Stimulated activated naive B cell treated with anti-CD40 and anti-IgM and Interleukin-4, amounts not matched to agents 10 μg/mL and 1 μg/mL and 100 μg/mL, for 72 hours (primary cell): ENCODE data around the gene POLDIP3.
"Not testable (repeated sequence)": the region's sequence is repeated elsewhere in the genome, so short reads cannot be mapped to it uniquely, and the experiment has no call there.

ENCODE experiments used
- ATAC-seq, 2 donors: fragments of 150-1000 bp; cut with Tn5 transposase; replicated peaks; 2 replicates each; pipeline ENCODE4 v1.10.0; 2021; ENCODE audit warnings: moderate library complexity in 1 of 2
- DNase-seq: peaks from one replicate; pipeline ENCODE4 v3.0.0; 2021
- H3K27ac Mint-ChIP-seq: one replicate; pipeline ENCODE4 v1.8.0; 2022; ENCODE audit warnings: mild to moderate bottlenecking, mixed read lengths
- H3K27me3 Mint-ChIP-seq, 2 donors: one replicate each; pipeline ENCODE4 v1.8.0; 2022; ENCODE audit warnings: mixed read lengths in 2 of 2
- H3K36me3 Mint-ChIP-seq, 2 donors: one replicate each; pipeline ENCODE4 v1.8.0; 2022; ENCODE audit warnings: mixed read lengths in 2 of 2, mild to moderate bottlenecking in 1 of 2
- H3K4me1 Mint-ChIP-seq, 2 donors: one replicate each; pipeline ENCODE4 v1.8.0; 2022; ENCODE audit warnings: mixed read lengths in 2 of 2, mild to moderate bottlenecking in 1 of 2
- H3K4me3 Mint-ChIP-seq, 2 donors: one replicate each; pipeline ENCODE4 v1.8.0; 2022; ENCODE audit warnings: mild to moderate bottlenecking in 2 of 2, mixed read lengths in 2 of 2, moderate library complexity in 1 of 2
- H3K9me3 Mint-ChIP-seq, 2 donors: one replicate each; pipeline ENCODE4 v1.8.0; 2022; ENCODE audit warnings: mixed read lengths in 2 of 2, mild to moderate bottlenecking in 1 of 2

The POLDIP3 gene

DNA sequence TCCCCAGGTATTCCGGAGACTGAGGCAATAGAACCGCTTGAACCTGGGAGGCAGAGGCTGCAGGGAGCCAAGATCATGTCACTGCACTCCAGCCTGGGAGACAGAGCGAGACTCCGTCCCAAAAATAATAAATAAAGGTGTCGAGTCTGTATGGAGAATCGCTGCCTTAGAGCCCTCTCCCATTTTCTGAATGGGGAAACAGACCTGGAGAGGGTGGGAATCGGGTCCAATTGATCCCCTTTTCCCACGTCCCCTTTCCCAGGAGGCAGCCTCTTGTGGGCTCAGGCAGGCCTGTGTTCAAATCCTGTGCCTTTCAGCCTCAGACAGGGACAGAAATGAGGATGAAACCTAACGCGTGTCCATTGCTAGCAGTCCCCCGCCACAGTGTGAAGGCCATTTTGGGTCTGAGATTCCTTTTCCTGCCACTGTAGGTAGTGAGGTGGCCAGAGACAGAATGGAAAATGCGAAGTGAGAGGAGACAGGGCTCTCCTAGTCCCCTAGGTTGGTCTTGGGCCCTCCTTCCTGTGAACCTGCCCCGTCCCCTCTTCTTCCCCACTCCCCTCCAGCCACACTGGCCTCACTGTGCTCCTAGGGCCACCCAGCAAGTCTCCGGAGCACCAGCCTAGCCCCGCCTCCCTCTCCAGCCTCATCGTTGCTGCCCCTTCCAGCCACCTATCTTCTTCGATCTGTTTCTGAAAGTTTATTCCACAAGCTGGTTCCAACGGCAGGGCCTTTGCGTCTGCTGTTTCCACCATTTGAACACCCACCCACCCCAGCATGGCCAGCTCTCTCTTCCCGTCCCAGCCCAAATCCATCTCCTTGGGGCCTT lies 2.7 kb upstream of the POLDIP3 start:
- no peaks in the 10 kb centered on the region for H3K9me3 Mint-ChIP-seq
- ATAC-seq: no peak
- H3K36me3 Mint-ChIP-seq: peaks cover 22 to 37% of the 10 kb centered on the region in 2 donors
- H3K4me3 Mint-ChIP-seq: peak overlapping the region in 1 of 2 donors; percentile 11
- no peaks in the 10 kb centered on the region for H3K27me3 Mint-ChIP-seq
- H3K27ac Mint-ChIP-seq: peak overlapping the region; percentile 100
- no peak for DNase-seq
- H3K4me1 Mint-ChIP-seq: peaks cover 29 to 50% of the 10 kb centered on the region in 2 donors

DNA sequence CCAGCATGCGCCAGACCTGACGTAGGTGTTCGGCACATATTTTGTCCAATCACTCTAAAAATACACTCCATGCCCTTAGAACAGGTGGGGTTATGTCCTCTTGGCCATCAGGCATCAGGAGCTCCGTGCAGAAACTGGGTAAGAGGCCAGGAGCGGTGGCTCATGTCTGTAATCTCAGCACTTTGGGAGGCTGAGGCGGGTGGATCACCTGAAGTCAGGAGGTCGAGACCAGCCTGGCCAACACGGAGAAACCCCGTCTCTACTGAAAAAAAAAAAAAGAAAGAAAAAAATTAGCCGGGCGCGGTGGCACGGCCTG lies 1.1 kb upstream of the POLDIP3 start:
- not testable (repeated sequence) for H3K9me3 Mint-ChIP-seq, H3K27me3 Mint-ChIP-seq, ATAC-seq, DNase-seq
- Mint-ChIP-seq H3K4me1 (peaks cover 31 to 53% of the 10 kb centered on the region in 2 donors), H3K4me3 (peak overlapping the region; percentile 93), H3K36me3 (peaks cover 20 to 39% of the 10 kb centered on the region in 2 donors), H3K27ac (peak overlapping the region; percentile 100)

DNA sequence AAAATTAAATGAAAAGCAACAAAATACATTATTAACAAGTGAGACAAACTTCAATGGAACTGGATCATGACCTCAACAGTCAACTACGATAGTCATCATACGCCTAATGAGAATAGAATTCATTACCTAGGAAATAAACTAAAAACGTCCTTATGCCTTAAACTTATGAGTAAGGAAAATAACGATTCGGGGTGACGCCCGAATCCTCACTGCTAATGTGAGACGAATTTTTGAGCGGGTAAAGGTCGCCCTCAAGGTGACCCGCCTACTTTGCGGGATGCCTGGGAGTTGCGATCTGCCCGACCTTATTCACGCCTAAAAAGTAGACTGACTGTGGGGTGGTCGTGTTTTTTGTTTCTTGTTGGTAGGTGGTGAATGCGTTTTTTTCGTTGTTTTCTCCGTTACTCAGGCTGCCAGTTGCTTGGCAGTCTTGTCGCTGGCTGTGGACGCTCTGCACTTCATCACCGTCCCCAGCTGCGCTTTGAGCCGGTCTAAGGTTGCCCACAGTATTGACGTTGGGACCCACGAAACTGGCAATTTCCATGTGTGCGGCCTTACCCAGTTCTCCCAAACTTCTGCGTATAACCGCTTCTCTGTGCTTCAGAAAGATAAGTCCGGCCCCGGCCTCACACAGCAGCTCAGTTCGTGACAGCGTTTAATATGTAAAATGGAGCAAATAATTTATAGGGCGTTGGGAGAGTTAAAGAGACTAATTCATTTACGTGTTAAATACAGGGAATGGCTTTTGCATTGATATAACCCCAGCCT lies 593 bp upstream of the POLDIP3 start:
- Mint-ChIP-seq H3K27ac (peak overlapping the region; percentile 100), H3K36me3 (peaks cover 22 to 39% of the 10 kb centered on the region in 2 donors), H3K9me3 (no peaks in the 10 kb centered on the region), H3K4me1 (peaks cover 32 to 58% of the 10 kb centered on the region in 2 donors), H3K27me3 (no peaks in the 10 kb centered on the region), H3K4me3 (peak overlapping the region; percentile 93)
- DNase-seq (peak; percentile 95), ATAC-seq (peak; percentile 80 to 82)

DNA sequence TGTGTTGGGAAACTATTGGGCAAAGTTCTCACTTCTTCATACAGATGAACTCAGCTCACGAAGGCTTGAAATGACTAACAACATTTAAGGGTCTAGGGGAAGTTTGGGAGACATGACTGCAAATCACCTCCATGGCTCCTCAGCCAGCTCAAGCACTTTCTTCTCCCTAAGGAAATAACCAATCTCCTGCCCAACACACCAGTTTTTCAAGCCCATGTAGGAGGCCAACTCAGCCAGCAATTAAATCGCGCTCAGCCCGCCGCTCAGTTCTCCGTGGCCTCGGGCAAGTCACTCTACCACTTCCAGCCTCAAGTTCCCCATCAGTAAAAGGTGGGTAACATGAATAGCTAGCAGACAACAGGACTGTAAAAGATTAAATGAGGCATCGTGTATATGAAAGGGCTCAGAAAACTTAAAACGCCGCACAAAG lies 796 bp downstream of the POLDIP3 start:
- Mint-ChIP-seq H3K9me3 (no peaks in the 10 kb centered on the region), H3K4me3 (peak overlapping the region; percentile 93), H3K27ac (peak overlapping the region; percentile 100), H3K27me3 (no peaks in the 10 kb centered on the region), H3K4me1 (peaks cover 39 to 69% of the 10 kb centered on the region in 2 donors), H3K36me3 (peaks cover 22 to 32% of the 10 kb centered on the region in 2 donors)
- DNase-seq (no peak), ATAC-seq (peak; percentile 7 to 15)

DNA sequence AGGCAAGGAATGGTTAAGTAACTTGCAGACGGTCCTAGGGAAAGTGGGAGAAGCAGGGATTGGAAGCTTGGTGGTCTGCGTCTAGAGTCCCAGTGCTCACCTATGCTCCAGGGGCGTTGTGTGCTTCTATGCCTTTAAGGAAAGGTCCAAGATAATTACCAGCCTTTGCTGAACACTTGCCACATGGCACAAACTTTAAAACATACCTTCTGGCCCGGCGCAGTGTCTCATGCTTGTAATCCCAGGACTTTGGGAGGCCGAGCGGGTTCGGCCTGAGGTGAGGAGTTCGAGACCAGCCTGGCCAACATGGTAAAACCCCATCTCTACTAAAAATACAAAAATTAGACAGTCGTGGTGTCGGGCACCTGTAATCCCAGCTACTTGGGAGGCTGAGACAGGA lies 2.3 kb downstream of the POLDIP3 start:
- DNase-seq: no peak
- Mint-ChIP-seq H3K27me3 (no peaks in the 10 kb centered on the region), H3K27ac (peak overlapping the region; percentile 100), H3K9me3 (no peaks in the 10 kb centered on the region), H3K4me3 (peak overlapping the region; percentile 6 to 93), H3K36me3 (peaks cover 19 to 29% of the 10 kb centered on the region in 2 donors), H3K4me1 (peaks cover 39 to 68% of the 10 kb centered on the region in 2 donors)
- ATAC-seq: no peak

DNA sequence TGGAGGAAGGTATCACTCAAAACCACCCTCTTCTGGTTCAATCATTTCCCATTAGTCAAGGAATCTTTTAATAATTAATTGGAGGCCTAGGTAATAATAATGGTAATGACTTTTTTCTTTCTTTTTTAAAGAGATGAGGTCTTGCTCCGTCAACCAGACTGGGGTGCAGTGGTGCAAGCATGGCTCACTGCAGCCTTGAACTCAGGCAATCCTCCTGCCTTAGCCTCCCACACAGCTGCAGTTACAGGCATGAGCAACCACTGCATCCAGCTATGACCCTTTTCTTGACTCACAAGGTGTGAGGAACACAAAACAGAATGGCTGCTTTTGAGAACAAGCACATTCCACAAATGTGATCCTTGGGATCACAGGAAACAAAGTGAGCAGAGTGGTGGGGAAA lies 3.6 kb downstream of the POLDIP3 start:
- Mint-ChIP-seq H3K4me3 (no peak overlapping the region), H3K27ac (peak overlapping the region; percentile 9), H3K27me3 (no peaks in the 10 kb centered on the region), H3K9me3 (no peaks in the 10 kb centered on the region), H3K36me3 (peaks cover 24 to 36% of the 10 kb centered on the region in 2 donors), H3K4me1 (peaks cover 42 to 73% of the 10 kb centered on the region in 2 donors)
- no peak for ATAC-seq
- no peak for DNase-seq

DNA sequence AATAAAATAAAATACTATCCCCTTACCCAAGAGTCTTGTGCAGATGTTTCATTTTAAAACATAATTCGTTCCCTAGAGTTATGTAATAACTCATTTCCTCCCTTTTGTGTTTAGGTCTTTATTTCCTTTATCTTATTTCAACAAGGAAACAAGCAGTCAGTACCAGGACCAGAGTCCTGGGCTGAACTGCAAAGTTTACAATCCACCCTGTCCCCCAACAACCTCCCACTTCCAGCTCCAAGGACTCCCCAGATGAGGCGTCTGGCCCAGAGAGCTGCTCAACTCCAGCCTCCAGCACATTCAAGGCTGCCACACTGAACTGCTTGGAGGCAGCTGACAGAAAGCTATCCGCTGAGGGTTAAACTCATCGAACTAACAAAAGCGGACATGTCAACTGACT lies 4.5 kb downstream of the POLDIP3 start:
- Mint-ChIP-seq H3K27me3 (no peaks in the 10 kb centered on the region), H3K4me1 (peaks cover 40 to 73% of the 10 kb centered on the region in 2 donors), H3K9me3 (no peaks in the 10 kb centered on the region), H3K36me3 (peaks cover 29 to 38% of the 10 kb centered on the region in 2 donors), H3K27ac (peak overlapping the region; percentile 56), H3K4me3 (no peak overlapping the region)
- DNase-seq (no peak), ATAC-seq (no peak)

DNA sequence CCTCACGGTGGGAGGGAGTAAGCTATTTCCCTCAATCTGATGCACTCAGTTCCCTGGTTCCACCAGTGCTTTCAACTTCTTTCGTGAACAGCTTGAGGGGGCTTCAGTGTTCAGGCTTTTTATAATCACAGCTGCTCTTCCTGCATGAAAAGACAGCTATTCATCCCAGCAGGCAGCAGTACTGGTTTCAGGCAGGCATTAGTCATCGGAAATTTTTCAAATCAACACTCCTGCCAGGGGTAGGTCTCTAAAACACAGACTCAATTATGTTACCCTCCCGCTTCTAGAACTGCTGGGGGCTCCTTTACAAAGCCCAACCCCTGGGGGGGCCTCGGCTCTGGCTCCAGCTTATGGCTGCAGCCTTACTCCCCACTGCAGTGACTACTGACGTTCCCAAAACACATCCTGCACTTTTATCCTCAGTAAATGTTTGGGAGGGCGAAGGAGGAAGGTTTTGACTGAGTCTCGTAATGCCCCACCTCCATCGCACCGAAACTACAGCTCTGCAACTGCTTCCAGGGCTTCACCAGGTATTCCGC lies 5.8 kb downstream of the POLDIP3 start:
- Mint-ChIP-seq H3K27me3 (no peaks in the 10 kb centered on the region), H3K36me3 (peaks cover 29 to 37% of the 10 kb centered on the region in 2 donors), H3K4me1 (peaks cover 36 to 79% of the 10 kb centered on the region in 2 donors), H3K4me3 (no peak overlapping the region), H3K27ac (peak overlapping the region; percentile 87), H3K9me3 (no peaks in the 10 kb centered on the region)
- peak in 1 of 2 donors; percentile 12 for ATAC-seq
- DNase-seq: no peak

DNA sequence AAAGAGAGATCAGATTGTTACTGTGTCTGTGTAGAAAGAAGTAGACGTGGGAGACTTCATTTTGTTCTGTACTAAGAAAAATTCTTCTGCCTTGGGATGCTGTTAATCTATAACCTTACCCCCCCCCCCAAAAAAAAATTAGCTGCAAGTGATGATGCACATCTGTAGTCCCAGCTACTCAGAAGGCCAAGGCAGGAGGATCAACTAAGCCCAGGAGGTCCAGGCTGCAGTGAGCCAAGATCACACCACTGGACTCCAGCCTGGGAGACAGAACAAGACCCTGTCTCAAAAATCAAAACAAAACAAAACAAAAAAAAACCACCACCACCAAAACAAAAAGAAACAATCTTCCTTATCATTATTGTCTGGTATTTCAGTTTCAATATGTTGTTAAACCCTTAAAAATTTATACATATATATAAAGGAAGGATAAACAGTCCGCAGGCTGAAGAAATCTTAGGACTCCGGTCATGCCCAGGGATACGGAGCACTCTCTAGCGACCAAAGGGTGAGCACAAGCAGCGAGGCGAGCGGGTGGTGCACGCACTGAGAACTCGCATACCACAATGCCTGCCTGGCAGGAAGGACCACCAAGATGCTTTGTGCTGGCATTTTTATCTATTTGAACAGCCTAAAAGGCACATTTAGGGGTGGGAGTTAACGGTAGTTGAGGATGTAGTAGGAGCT lies 6.4 kb downstream of the POLDIP3 start:
- Mint-ChIP-seq H3K36me3 (peaks cover 25 to 37% of the 10 kb centered on the region in 2 donors), H3K9me3 (no peaks in the 10 kb centered on the region), H3K27ac (no peak overlapping the region), H3K4me1 (peaks cover 36 to 80% of the 10 kb centered on the region in 2 donors), H3K27me3 (no peaks in the 10 kb centered on the region), H3K4me3 (no peak overlapping the region)
- no peak for ATAC-seq
- DNase-seq: no peak

DNA sequence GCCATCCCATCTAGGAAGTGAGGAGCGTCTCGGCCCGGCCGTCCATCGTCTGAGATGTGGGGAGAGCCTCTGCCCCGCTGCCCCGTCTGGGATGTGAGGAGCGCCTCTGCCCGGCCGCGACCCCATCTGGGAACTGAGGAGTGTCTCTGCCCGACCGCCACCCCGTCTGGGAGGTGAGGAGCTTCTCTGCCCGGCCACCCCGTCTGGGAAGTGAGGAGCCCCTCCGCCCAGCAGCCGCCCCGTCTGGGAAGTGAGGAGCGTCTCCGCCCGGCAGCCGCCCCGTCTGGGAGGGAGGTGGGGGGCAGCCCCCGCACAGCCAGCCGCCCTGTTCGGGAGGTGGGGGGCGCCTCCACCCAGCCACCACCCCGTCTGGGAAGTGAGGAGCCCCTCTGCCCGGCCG lies 7.0 kb downstream of the POLDIP3 start:
- H3K27ac Mint-ChIP-seq, DNase-seq: not testable (repeated sequence)

DNA sequence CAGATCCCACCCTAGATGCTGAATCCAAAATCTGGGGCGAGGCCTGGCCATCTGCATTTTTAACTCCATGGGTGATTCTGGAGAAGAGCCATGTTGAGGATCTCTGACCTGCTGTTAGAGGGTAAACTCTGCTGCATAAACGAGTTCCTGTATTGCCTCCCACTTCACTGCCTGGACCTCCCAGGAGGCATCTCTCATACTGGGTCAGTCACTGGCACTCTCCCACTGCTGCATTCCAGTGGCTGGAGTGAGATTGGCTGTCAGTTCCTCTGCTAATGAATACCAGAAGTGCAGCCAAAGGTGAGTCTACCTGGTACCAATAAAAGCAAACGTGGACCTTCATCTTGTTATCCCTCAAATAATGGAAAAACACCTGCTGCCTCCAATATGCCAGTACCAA lies 10.3 kb downstream of the POLDIP3 start:
- Mint-ChIP-seq H3K9me3 (no peaks in the 10 kb centered on the region), H3K4me1 (peaks cover 20 to 51% of the 10 kb centered on the region in 2 donors), H3K27ac (no peak overlapping the region), H3K27me3 (no peaks in the 10 kb centered on the region), H3K36me3 (peaks cover 30 to 49% of the 10 kb centered on the region in 2 donors), H3K4me3 (no peak overlapping the region)
- DNase-seq (no peak), ATAC-seq (no peak)

More for the DNA sequence above, 7.0 kb downstream of the POLDIP3 start:
- not testable (repeated sequence) for H3K4me3 Mint-ChIP-seq, H3K27me3 Mint-ChIP-seq, ATAC-seq, H3K9me3 Mint-ChIP-seq
- peaks cover 30 to 76% of the 10 kb centered on the region in 2 donors for H3K4me1 Mint-ChIP-seq
- H3K36me3 Mint-ChIP-seq: peaks cover 23 to 35% of the 10 kb centered on the region in 2 donors

DNA sequence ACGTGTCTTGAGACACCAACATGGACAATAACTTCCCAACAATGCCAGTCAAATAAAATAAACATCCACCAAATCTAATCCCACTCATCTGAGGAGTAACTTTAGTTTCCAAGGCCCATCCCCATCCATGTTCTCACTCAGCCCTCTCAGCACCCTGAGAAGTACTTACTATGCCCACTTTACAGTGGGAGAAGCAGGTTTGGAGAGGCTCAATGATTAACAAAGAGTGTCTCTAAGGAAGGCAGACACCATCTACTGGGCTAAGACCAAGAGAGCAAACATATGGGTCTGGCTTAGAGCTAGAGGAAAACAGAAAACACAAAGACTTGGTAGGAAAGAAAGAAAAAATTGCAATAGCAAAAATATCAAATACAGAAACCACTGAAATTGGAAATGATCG lies 11.3 kb downstream of the POLDIP3 start:
- Mint-ChIP-seq H3K4me3 (no peak overlapping the region), H3K9me3 (no peaks in the 10 kb centered on the region), H3K4me1 (peaks cover 12 to 42% of the 10 kb centered on the region in 2 donors), H3K27me3 (no peaks in the 10 kb centered on the region), H3K36me3 (peaks cover 37 to 58% of the 10 kb centered on the region in 2 donors), H3K27ac (no peak overlapping the region)
- ATAC-seq: no peak
- DNase-seq: no peak

DNA sequence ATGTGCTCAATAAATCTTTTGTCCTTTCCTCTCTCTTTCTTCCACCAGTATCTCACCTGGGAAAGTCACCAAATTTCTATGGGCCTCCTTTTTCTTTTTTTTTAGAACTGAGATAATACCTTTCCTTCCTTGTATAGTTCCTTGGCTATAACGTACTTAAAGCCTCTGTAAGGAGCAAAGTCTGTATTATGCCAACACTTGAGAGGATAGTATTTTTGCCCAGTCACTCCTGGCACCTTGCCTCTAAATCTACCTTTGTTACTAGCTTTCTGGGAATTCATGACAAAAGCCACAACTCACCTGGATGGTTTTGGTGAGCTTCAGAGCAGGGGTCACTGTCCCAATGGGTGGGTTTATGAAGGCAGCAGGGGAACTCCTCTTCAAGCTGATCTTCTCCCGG lies 12.2 kb downstream of the POLDIP3 start:
- H3K36me3 Mint-ChIP-seq: peaks cover 39 to 58% of the 10 kb centered on the region in 2 donors
- H3K4me1 Mint-ChIP-seq: peaks cover 12 to 40% of the 10 kb centered on the region in 2 donors
- no peak for DNase-seq
- no peaks in the 10 kb centered on the region for H3K27me3 Mint-ChIP-seq
- H3K27ac Mint-ChIP-seq: peak overlapping the region; percentile 25
- no peak for ATAC-seq
- H3K4me3 Mint-ChIP-seq: no peak overlapping the region
- no peaks in the 10 kb centered on the region for H3K9me3 Mint-ChIP-seq
